NOMO-1 treated with dmso at 0.1 percent for 144 hours (cell line): ENCODE data around the gene PSD.

Source experiments
- DNase-seq: peaks from one replicate; lab custom pipeline; 2025; ENCODE audit not compliant: unreplicated experiment; lab: John Stamatoyannopoulos, UW

Gene PSD

GRCh38 chr10:102393411-102394078 lies 25.0 kb downstream of the PSD start:
- no peak for DNase-seq

- DNase-seq: no peak
These were observed 26.3 kb downstream of the PSD start for GRCh38 chr10:102392306-102392705.

- DNase-seq: no peak
These were observed 28.7 kb downstream of the PSD start for GRCh38 chr10:102389894-102390293.

- DNase-seq: no peak
These were observed 33.8 kb downstream of the PSD start for GRCh38 chr10:102384606-102385429.

GRCh38 chr10:102384053-102384452 lies 34.5 kb downstream of the PSD start:
- DNase-seq: no peak

- DNase-seq: no peak
These were observed 35.7 kb downstream of the PSD start for GRCh38 chr10:102382871-102383270.

GRCh38 chr10:102381983-102382382 lies 36.6 kb downstream of the PSD start:
- DNase-seq: no peak

GRCh38 chr10:102379383-102379782 lies 39.2 kb downstream of the PSD start:
- DNase-seq: no peak

GRCh38 chr10:102376901-102377300 lies 41.7 kb downstream of the PSD start:
- DNase-seq: no peak

- DNase-seq: no peak
These were observed 42.7 kb downstream of the PSD start for GRCh38 chr10:102375867-102376266.

- DNase-seq: no peak
These were observed 43.3 kb downstream of the PSD start for GRCh38 chr10:102375250-102375649.

GRCh38 chr10:102371295-102371694 lies 47.3 kb downstream of the PSD start:
- no peak for DNase-seq

GRCh38 chr10:102368077-102368476 lies 50.5 kb downstream of the PSD start:
- no peak for DNase-seq

- DNase-seq: no peak
These were observed 51.1 kb downstream of the PSD start for GRCh38 chr10:102367441-102367840.

GRCh38 chr10:102358712-102359382 lies 59.7 kb downstream of the PSD start:
- DNase-seq: no peak

- DNase-seq: no peak
These were observed 64.1 kb downstream of the PSD start for GRCh38 chr10:102354451-102354850.
